ENCODE measurements around the gene ANAPC10.

GRCh38 chr4:145011636-145012035 lies 86.4 kb downstream of the ANAPC10 start:
- TF ChIP-seq POLR2A (IDR thresholded peaks at IDR 0.05; ENCODE audit: low read depth, low read length) (no peak), POU2F2 (IDR thresholded peaks at IDR 0.05; ENCODE audit: low read depth, low read length) (no peak), TAF1 (IDR thresholded peaks at IDR 0.05; ENCODE audit: low read depth, low read length) (no peak), POLR2AphosphoS5 (IDR thresholded peaks at IDR 0.05; ENCODE audit: low read depth, low read length) (no peak)
